ENCODE data around the gene FREM2. TPM values are rescaled to one million over a fixed set of nuclear protein-coding genes. Genes with fewer than 3 reads are reported as not detected.

The FREM2 gene
- total and polyA plus RNA-seq, 2 of the 4 experiments (the other 2 are of a cell fraction): not detected

- H3K36me3 ChIP-seq (ENCODE audit: control insufficient read depth, insufficient read depth, low read length): no peaks in the 10 kb centered on the region
- no peak overlapping the region for H3K18ac ChIP-seq (ENCODE audit: low read depth, low read length)
- ChIA-PET CTCF (no interaction called here), POLR2A (ENCODE audit: unreplicated experiment) (no interaction called here)
- H2AK5ac ChIP-seq (ENCODE audit: low read depth, low read length): no peak overlapping the region
- H2BK120ac ChIP-seq (ENCODE audit: low read depth, low read length): no peak overlapping the region
- no peaks in the 10 kb centered on the region for H3K79me1 ChIP-seq (ENCODE audit: low read depth in 1 of 2, low read length in 2 of 2)
- intact Hi-C loops (cut with micrococcal nuclease): no loop called here
- no peak overlapping the region for H2BK15ac ChIP-seq (ENCODE audit: low read depth, low read length)
- no peak overlapping the region for H3K27ac ChIP-seq (ENCODE audit: insufficient read depth, low read length)
- ATAC-seq (ENCODE audit: low read depth) (peak; percentile 48; the same call in 1 of the 2 replicates), DNase-seq (no peak)
- H4K5ac ChIP-seq (ENCODE audit: low read depth, low read length): no peak overlapping the region
- no peaks in the 10 kb centered on the region for H4K20me1 ChIP-seq (ENCODE audit: insufficient read depth, low read length)
- dilution Hi-C loops (cut with HindIII; ENCODE audit: low sequenced_read_pairs, unreplicated experiment): no loop called here
- in situ Hi-C loops (cut with MboI; ENCODE audit: low sequenced_read_pairs): no loop called here
- WGBS, 2 experiments (ENCODE audit: extremely low coverage in 2 of 2, insufficient read length in 1 of 2): no CpG with 5 or more reads among the region's 5 CpGs
- no peak overlapping the region for H2BK5ac ChIP-seq (ENCODE audit: low read depth, low read length, poor library complexity, severe bottlenecking)
- no peak overlapping the region for H4K91ac ChIP-seq (ENCODE audit: insufficient read depth, low read depth, low read length)
- H2AFZ ChIP-seq (replicated peaks; ENCODE audit: low read length, poor library complexity): no peak overlapping the region
- H3K9ac ChIP-seq (ENCODE audit: low read depth, low read length): no peak overlapping the region
- no peak overlapping the region for H3K14ac ChIP-seq (replicated peaks; ENCODE audit: low read depth, low read length)
- TF ChIP-seq, protein P1, sequence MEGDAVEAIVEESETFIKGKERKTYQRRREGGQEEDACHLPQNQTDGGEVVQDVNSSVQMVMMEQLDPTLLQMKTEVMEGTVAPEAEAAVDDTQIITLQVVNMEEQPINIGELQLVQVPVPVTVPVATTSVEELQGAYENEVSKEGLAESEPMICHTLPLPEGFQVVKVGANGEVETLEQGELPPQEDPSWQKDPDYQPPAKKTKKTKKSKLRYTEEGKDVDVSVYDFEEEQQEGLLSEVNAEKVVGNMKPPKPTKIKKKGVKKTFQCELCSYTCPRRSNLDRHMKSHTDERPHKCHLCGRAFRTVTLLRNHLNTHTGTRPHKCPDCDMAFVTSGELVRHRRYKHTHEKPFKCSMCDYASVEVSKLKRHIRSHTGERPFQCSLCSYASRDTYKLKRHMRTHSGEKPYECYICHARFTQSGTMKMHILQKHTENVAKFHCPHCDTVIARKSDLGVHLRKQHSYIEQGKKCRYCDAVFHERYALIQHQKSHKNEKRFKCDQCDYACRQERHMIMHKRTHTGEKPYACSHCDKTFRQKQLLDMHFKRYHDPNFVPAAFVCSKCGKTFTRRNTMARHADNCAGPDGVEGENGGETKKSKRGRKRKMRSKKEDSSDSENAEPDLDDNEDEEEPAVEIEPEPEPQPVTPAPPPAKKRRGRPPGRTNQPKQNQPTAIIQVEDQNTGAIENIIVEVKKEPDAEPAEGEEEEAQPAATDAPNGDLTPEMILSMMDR (conservative IDR thresholded peaks at IDR 0.05; ENCODE audit: low read depth, low read length): 0 out of 2 replicates have a peak, but pooled peaks have one; percentile 14
- TF ChIP-seq SMC3 (IDR thresholded peaks at IDR 0.05; ENCODE audit: low read depth, low read length) (no peak), RFX5 (IDR thresholded peaks at IDR 0.05; ENCODE audit: low read depth, low read length) (no peak), POLR2A (IDR thresholded peaks at IDR 0.05; ENCODE audit: low read depth, low read length) (no peak)
- H3K4me1 ChIP-seq (ENCODE audit: control insufficient read depth, insufficient read depth, low read length): no peaks in the 10 kb centered on the region
- H3K56ac ChIP-seq (ENCODE audit: extremely low read depth, insufficient read depth, low read length): no peak overlapping the region
- no TSS peak for BruUV-seq (replicated peaks)
- H3K9me1 ChIP-seq (ENCODE audit: insufficient read depth, low read length): no peaks in the 10 kb centered on the region
- no peak overlapping the region for H4K8ac ChIP-seq (ENCODE audit: low read depth in 2 of 2, low read length in 2 of 2)
- H3K4me3 ChIP-seq (ENCODE audit: insufficient read depth, low read depth, low read length): no peak overlapping the region
- H3K4ac ChIP-seq (ENCODE audit: low read depth, low read length): no peak overlapping the region
- H3K27me3 ChIP-seq (ENCODE audit: control insufficient read depth, insufficient read depth, low read length): no peaks in the 10 kb centered on the region
- no peak overlapping the region for H2BK20ac ChIP-seq (ENCODE audit: low read depth, low read length)
- no peaks in the 10 kb centered on the region for H3K9me3 ChIP-seq (ENCODE audit: control insufficient read depth, insufficient read depth, low read length)
- no peak overlapping the region for H3K4me2 ChIP-seq (ENCODE audit: low read depth, low read length)
- H3K23ac ChIP-seq (ENCODE audit: low read depth, low read length): no peak overlapping the region
- no peak overlapping the region for H2AK9ac ChIP-seq (replicated peaks; ENCODE audit: low read depth, low read length, poor library complexity)
These were observed 45.5 kb upstream of the FREM2 start for GRCh38 chr13:38641164-38641948.

Data from IMR-90 (cell line).